Stimulated activated CD4-positive, alpha-beta T cell treated with anti-CD3 and anti-CD28 coated beads, TNF-alpha, amount 100 ng/mL, for 48 hours (primary cell): ENCODE data around the gene PPP2R3C.
"Not testable (repeated sequence)": the region's sequence is repeated elsewhere in the genome, so short reads cannot be mapped to it uniquely, and the experiment has no call there.

ENCODE experiments used
- DNase-seq, 3 donors: peaks; one replicate each; pipeline ENCODE4 v3.0.0-alpha.2; 2020; ENCODE audit warnings: low read depth in 3 of 3

PPP2R3C gene

DNA sequence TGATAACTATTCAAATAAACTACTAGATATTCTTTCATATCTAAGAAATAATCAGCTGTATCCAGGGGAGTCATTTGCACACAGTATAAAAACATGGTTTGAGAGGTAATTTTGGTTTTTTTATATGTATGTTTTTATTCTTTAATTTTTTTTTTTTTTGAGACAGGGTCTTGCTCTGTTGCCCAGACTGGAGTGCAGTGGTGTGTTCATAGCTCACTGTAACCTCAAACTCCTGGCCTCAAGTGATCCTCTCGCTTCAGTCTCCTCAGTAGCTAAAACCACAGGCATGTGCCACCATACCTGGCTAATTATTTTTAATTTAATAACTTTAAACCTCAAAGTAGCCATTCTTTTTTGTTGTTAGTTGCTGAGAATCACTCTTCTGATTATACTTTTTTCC, 2.3 kb upstream of the PPP2R3C start:
- DNase-seq, result no peak

DNA sequence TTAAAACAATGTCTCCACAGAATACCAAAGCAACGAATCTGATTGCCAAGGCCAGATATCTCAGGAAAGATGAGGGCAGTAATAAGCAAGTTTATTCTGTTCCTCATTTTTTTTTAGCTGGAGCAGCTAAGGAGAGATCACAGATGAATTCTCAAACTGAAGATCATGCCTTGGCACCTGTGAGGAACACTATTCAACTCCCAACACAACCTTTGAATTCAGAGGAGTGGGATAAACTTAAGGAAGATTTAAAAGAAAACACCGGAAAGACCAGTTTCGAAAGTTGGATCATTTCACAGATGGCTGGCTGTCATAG, 1.6 kb upstream of the PPP2R3C start:
- DNase-seq, result no peak

DNA sequence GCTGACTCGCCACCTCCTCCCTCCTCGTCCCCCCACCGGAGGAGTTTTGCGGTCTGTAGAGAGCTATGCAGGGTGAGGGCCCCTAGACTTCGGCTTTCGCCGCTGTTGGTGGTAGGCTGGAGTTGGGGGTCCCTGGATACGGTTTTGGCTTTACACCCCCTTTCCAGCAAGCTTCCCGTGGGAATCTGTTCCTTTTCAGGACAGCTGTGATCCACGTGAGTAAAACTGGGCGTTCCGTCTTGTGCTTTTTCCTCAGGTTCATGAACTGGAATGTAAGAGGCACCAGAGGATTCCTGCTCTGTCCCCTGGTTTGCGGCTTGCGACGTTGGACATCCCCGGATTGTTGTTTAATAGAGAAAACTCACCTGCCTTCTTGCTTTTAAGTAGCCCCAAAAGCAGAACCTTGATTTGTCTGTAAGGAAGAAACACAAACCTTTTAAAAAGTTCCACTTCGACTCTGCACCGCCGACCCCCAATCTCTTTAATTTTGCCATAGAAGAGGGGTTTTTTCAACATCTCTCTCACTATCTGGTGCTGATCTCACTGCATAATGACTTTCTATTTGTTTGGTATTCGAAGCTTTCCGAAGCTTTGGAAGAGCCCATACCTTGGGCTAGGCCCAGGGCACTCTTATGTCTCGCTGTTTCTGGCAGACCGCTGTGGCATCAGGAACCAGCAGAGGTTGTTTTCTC, 1.1 kb upstream of the PPP2R3C start:
- peak in 1 of 3 donors; percentile 5 for DNase-seq

DNA sequence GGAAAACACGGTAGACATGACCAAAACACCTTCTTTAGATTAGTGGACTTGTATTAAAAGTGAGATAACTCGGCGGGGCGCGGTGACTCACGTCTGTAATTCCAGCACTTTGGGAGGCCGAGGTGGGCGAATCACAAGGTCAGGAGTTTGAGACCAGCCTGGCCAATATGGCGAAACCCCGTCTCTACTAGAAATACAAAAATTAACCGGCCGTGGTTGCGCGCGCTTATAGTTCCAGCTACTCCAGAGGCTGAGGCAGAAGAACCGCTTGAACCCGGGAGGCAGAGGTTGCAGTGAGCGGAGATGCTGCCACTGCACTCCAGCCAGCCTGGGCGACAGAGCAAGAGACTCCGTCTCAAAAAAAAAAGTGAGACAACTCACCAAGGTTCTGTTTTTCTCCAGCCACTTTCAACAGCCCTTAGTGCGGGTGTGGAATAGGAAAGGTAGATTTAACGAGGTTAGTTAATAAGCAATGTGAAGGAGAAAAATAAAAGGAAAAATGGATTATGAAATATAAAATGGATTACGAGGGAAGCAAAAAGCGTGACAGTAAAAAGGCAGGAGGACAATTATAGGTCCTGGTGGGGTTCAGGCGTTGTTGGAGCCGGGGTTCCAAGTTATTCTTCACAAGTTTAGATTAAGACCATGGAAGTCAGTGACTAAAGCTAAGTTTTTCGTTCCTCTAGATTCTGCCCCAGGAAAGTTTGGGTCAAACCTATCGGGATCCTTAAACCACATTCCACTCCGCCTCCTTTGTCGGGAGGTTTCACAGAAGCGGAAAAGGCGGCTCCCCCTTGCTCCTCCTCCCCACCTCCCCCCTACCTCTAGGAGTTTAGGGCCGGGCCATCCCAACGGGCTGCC, 534 bp downstream of the PPP2R3C start:
- peak in 1 of 3 donors; percentile 2 for DNase-seq

DNA sequence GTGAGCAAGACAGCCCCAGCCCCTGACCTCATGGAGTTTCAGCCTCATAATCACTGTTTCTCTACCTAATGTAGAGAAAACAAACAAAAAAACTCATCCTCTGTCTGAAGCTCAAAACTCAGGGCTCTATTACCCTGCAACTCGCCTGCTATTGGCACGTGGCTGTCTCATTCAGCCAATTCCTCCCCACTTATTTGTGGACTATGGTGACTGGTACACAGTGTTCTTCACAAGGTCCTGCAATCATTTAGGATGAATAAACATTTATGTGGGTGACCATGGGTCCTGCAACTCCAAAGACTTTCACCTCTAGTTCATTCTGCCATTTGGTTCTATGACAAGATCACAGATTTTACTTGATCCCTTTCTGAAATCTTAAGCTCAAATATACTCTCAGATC, 4.7 kb downstream of the PPP2R3C start:
- no peak for DNase-seq

DNA sequence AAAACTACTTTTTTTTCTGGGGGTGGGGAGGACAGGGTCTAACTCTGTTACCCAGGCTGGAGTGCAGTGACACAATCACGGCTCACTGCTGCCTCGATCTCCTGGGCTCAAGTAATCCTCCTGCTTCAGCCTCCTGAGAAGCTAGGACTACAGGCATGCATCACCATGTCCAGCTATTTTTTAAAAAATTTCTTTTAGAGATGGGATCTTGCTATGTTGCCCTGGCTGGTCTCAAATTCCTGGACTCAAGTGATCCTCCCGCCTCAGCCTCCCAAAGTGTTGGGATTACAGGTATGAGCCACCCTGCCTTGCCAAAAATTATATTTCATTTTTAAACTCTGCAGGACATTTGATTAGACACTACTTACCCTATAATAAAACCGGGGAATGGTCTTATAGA, 5.5 kb downstream of the PPP2R3C start:
- DNase-seq, result no peak

DNA sequence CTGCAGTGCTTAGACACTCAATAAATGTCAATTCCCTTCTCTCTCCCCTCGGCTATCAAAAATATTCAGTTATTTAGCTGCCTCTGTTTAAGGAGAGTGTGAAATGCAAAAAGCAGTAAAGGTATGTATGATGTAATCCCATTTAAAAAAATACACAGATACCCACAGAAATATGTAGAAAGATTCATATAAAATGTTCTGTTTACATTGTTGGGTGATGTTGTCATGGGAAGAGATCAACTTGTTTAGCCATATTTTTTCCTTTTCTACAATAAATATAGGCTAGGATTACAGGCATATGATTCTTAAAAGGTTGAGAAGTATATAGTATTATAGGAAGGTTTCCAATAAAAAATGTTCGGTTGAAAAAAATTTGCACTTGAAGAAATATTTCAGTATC, 7.8 kb downstream of the PPP2R3C start:
- no peak for DNase-seq

DNA sequence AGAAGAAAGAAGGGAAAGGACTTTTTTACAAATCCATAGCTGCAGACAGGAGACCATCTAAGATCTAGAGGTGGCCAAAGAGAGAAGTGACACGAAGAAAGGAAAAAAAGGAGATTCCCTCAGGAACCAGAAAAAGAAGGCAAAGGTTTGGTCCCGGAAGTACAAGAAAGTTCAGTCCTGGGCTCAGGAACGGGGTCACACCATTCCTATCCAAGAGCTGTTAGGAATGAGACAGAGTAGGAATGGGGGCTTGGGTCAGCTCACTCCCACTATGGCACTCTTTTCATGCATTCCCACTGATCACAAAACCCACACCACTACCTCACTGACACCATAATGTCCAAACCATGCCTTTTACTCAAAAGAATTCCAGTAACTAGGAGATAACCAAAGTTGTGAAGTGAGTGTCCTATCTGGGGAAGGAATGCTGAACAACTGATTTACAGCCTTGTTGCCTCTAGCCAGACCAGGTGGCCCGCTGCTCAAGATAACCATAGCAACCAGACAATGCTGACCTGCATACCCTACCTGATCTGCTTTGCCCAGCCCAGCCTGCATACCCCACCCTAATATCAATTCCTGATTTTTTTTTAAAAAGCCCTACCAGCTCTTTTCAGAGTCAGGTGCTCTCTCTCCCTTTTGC, 8.4 kb downstream of the PPP2R3C start:
- no peak for DNase-seq

DNA sequence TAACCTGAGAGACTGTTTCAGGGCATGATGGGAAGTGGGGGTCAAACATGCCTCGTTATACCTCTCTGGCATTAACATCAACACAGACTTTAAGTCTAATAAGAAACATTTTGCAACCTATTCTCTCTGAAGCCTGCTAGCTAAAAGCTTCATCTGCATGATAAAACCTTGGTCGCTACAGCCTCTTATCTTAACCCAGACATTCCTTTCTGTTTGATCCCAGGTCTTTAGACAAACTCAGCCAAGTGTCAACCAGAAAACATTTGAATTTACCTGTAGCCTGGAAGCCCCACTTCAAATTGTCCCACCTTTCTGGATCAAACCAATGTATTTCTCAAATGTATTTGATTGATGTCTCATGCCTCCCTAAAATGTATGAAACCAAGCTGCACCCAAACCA, 9.1 kb downstream of the PPP2R3C start:
- no peak for DNase-seq

DNA sequence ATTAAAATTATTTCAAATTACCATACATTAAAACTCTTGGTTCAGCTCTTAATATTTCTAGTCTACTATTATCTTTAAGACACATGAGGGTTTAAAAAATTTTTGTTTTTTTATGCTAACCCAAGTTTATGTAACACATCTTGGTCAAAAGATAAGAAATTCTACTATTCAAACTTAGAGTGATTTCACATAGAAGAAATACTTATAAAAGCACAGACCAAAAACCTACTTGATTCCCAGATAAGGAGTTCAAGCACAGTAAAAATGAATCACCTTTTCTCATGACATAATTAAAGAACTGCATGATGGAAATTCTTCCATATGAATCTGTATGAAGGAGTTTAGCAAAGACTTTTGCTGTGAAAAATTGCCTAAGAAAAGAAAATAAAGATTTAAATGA, 13.9 kb downstream of the PPP2R3C start:
- no peak for DNase-seq

DNA sequence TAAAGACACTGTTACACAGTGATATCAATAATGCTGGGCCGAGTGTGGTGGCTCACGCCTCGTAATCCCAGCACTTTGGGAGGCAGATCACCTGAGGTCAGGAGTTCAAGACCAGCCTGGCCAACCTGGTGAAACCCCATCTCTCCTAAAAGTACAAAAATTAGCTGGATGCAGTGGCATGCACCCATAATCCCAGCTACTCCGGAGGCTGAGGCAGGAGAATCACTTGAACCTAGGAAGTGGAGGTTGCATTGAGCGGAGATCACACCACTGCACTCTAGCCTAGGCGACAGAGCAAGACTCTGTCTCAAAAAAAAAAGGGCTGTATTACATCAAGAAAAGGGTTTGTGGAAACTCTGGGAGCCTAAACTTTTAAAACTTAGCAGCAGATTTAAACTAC, 27.1 kb downstream of the PPP2R3C start:
- not testable (repeated sequence) for DNase-seq

DNA sequence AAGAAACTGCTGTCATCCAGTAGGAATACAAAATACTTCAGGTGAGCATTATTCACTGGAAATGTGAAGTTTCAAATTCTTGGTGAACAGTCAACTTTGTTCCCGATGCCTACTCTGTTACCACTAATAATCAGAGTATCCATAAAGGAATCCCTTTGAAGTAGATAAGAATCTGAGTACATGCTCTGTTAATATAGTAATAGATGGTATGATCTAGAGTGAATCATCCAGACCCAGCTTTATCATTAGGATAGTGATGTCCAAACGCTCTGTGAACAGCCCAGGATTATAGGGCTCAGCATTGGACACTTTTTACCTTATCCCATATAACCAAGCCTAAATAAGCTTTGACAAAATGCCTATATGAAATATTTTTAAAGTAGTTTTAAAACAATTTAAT, 33.3 kb downstream of the PPP2R3C start:
- no peak for DNase-seq

DNA sequence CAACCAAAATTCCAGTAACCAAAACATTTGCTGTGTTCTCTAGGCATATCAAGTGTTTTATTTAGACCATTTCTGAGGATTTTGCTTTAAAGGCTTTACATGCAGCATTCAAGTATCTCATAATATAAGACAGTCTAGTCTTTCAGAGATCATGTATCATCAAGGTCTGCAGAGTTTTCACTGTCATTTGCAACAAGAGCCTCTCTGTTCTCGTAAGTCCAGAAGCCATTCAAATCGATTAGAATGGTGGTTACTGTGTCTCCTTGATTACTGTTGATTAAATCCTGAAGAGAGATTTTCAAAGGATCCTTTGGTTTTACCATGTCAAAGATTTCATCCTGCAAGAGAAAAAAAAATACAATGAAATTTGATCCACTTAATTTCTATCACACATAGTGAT, 36.3 kb downstream of the PPP2R3C start:
- no peak for DNase-seq

DNA sequence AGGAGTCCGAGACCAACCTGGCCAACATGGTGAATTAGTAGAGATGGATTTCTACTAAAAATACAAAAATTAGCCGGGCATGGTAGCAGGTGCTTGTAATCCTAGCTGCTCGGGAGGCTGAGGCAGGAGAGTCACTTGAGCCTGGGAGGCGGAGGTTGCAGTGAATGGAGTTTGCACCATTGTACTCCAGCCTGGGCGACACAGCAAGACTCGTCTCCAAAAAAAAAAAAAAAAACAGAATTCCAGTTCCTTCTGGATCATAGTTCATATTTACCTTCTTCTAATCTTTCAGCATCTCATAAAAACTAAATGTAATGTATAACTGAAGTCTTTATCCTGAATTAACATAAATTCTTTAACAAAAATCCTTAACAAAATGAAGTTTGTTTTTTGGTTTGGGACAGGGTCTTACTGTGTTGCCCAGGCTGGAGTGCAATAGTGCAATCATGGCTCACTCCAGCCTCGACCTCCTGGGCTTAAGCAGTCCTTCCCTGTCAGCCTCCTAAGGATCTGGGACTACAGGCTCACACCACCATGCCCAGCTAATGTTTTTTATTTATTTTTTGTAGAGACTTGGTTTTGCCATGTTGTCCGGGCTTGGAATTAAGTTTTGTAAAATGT, 38.1 kb downstream of the PPP2R3C start:
- DNase-seq, result no peak

DNA sequence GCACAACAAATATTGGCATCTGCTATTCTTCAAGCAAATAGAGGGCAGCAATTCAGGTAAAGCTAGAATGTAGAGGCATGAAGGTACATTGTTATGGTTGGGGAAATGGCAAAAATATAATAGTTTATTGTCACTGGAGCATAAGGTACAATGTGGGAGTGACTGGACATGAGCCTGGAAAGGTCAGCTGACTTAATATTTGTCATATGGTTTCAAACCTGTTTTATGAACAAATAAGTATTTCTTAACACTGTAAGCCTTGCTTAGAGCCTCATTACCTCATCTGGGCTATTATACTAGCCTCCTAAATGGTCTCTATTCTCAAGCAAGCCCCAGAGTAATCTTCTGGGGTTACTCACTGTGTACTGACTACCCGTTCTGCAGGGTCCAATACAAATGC, 42.0 kb downstream of the PPP2R3C start:
- DNase-seq, result no peak

DNA sequence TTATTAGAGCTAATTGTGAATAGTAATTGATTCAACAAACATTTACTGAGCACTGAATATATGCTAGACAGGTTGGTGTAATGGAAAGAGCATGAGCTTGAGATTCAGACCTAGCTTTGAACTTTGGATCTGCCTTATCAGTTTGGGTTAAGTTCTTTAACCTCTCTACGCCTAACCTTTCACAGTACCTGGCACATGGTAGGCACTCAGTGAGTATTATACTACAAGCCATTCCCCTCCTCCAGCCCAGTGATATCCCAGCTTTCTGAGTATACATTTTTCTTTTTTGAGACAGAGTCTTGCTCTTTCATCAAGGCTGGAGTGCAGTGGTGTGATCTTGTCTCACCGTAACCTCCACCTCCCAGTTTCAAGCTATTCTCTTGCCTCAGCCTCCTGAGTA, 43.7 kb downstream of the PPP2R3C start:
- no peak for DNase-seq

DNA sequence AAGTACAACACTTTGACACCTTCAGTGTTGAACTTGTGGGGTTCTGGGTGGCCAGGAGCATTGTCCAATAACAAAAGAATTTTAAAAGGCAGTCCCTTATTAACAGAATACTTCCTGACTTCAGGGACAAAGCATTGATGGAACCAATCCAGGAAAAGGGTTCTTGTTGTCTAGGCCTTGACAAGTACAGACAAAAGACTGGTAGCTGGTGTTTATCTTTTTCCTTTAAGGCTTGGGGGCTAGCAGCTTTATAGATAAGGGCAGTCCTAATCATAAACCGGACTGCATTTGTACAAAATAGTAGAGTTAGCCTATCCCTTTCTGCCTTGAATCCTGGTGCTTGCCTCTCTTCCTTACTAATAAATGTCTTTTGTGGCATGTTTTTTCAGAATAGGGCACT, 48.3 kb downstream of the PPP2R3C start:
- DNase-seq, result no peak

DNA sequence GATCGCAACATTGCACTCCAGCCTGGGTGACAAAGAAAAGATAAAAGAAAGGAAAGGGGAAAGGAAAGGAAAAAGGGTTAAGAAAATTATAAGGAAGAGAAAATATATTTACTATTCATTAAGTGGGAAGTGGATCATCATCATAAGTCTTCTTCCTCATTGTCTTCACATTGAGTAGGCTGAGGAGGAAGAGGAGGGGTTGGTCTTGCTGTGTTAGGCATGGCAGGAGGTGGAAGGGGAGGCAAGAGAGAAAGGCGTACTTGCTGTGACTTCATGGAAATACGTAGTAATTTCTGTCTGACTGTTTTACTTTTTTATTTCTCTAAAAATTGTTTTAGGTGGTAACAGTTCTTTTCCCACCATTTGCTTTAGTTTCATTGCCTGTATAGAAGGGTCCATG, 49.6 kb downstream of the PPP2R3C start:
- DNase-seq, result no peak

DNA sequence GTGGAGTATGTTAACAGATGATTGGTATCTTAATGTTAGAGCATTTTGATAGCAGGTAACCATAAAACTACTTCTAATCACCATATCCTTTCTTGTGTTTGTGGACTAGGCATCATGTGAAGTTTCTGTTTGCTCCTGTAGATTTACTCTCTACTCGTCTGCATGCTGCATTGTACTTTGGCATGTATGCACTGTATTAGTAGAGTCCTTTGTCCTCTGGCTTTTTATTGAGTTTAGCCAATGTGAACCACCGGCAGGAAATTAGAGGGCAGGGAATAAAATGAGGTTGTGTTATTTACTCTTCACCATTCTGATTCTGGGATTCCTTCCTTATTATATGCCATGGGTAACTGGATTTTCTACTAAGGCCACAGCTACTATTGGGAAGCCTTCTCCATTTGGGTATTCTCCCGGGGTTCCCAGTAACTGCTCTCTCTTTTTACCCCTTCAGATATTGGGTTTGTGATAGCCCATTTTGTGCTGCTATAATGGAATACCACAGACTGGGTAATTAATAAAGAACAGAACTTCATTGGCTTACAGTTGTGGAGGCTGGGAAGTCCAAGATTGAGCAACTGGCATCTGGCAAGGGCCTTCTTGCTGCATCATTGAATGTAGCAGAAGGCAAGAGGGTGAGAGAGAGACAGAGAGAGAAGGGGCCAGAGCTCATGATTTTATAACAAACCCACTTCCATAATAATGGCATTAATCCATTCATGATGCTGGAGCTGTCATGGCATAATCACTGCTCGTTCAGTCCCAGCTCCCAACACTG, 53.4 kb downstream of the PPP2R3C start:
- no peak for DNase-seq

DNA sequence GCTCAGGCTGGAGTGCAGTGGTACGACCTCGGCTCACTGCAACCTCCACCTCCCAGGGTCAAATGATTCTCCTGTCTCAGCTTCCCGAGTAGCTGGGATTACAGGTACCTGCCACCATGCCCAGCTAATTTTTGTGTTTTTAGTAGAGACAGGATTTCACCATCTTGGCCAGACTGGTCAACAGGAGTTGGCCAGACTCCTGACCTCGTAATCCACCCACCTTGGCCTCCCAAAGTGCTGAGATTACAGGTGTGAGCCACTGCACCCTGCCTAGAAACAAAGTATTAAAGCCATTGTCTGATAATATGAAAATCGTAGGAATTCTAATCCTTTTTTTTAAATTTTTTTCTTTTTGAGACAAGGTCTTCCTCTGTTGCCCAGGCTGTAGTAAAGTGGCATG, 56.1 kb downstream of the PPP2R3C start:
- not testable (repeated sequence) for DNase-seq

DNA sequence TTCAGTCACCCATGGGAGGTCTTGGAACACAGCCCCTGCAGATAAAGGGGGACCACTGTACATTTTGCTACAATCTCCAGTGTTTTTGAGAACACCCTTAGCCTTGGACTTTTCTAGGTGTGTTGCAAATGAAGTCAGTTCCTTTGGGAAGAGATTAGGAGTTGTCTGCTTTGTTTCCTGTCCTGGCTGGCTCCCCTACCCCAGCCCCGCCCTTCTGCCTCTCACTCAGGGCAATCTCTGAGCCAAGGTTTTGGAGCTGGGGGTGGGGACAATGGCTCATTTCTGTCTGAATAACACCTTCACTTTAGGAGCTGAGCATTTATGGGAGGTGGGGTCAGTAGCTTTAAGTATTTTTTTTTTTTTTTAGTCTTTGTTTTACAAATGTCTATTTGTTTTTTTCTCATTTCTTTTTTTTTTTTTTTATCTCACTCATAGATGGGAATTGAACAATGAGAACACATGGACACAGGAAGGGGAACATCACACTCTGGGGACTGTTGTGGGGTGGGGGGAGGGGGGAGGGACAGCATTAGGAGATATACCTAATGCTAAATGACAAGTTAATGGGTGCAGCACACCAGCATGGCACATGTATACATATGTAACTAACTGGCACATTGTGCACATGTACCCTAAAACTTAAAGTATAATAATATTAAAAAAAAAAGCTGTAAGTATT, 60.5 kb downstream of the PPP2R3C start:
- DNase-seq, result not testable (repeated sequence)
